Astrocyte of the cerebellum (primary cell): ENCODE results near the gene HLTF.
A peak's percentile ranks its signal among the peaks of the same experiment; 100 is the strongest.
"Not testable (repeated sequence)": the region's sequence is repeated elsewhere in the genome, so short reads cannot be mapped to it uniquely, and the experiment has no call there.

Experiments used
- DNase-seq: peaks from one replicate; pipeline ENCODE4 v3.0.0-alpha.2; 2011; ENCODE audit warnings: low read depth
- H3K4me3 ChIP-seq: 2 replicates; pipeline ENCODE4 v1.5.1; 2011; ENCODE audit warnings: mild to moderate bottlenecking, low read depth, low read length, moderate library complexity
- CTCF ChIP-seq: IDR thresholded peaks from 2 replicates; pipeline ENCODE4 v1.5.1; 2012; ENCODE audit warnings: low read length, low read depth, moderate library complexity, mild to moderate bottlenecking; ENCODE audit errors: missing control alignments
- in situ Hi-C: cut with HindIII; loops from 2 replicates; pipeline ENCODE4 v1.10.0; 2017; ENCODE audit warnings: low sequenced_read_pairs

Gene HLTF

GRCh38 chr3:148991219-148992026, 94.9 kb downstream of the HLTF start, which contains the start of gene GYG1:
GYG1 (plus strand) TSS chr3:148991540; CDS start chr3:148991641, 101 bp downstream.
- peak; percentile 31 for TF ChIP-seq CTCF
- DNase-seq: peak; percentile 41
- in situ Hi-C loops: no loop called here
- peak within 1 kb of the TSS; percentile 75 for H3K4me3 ChIP-seq

GRCh38 chr3:148990236-148990635, 96.1 kb downstream of the HLTF start:
- no peak overlapping the region for H3K4me3 ChIP-seq
- in situ Hi-C loops: no loop called here
- TF ChIP-seq CTCF: no peak
- DNase-seq: no peak

- H3K4me3 ChIP-seq, in situ Hi-C loops, DNase-seq: not testable (repeated sequence)
Measured at GRCh38 chr3:148987551-148987950, 98.8 kb downstream of the HLTF start.

- in situ Hi-C loops: no loop called here
- no peak overlapping the region for H3K4me3 ChIP-seq
- no peak for TF ChIP-seq CTCF
- no peak for DNase-seq
Measured at GRCh38 chr3:148981273-148981672, 105.1 kb downstream of the HLTF start.
